K562 (cell line): ENCODE data around the gene TMEM214. TPM values are rescaled to one million over a fixed set of nuclear protein-coding genes. Genes with fewer than 3 reads are reported as not detected.

Source experiments
- BRF1 ChIP-seq: IDR thresholded peaks from 3 replicates; pipeline ENCODE4 v1.6.1; 2011; ENCODE audit warnings: borderline replicate concordance, mild to moderate bottlenecking; ENCODE audit not compliant: insufficient read length; ENCODE audit errors: extremely low read depth
- CBX2 ChIP-seq: fragments of 200-600 bp; sonication (generic); IDR thresholded peaks from one replicate; pipeline ENCODE4 v1.6.1; 2012; ENCODE audit warnings: mild to moderate bottlenecking, low read length, inconsistent platforms; ENCODE audit not compliant: insufficient read depth, poor library complexity, severe bottlenecking
- DEAF1 ChIP-seq: fragments of 450-650 bp; formaldehyde crosslinking; IDR thresholded peaks from 2 replicates; pipeline ENCODE4 v1.4.0; 2020; ENCODE audit warnings: mild to moderate bottlenecking, moderate library complexity
- JUN ChIP-seq, 2 experiments: sonication (generic) in 1 of 2; formaldehyde crosslinking in 1 of 2; IDR thresholded peaks; 2 replicates each; pipeline versions ENCODE4 v1.6.1 to v1.8.0; 2012 to 2022; ENCODE audit warnings: borderline replicate concordance in 2 of 2, mild to moderate bottlenecking in 2 of 2, improper control_type of control experiment in 1 of 2, low read depth in 1 of 2, low read length in 1 of 2, missing genetic modification reagents in 1 of 2
- NR0B1 ChIP-seq: fragments of 450-650 bp; IDR thresholded peaks from one replicate; pipeline ENCODE4 v1.6.1; 2018; ENCODE audit warnings: mild to moderate bottlenecking, moderate library complexity; ENCODE audit not compliant: partially characterized antibody
- XRCC4 ChIP-seq: IDR thresholded peaks from one replicate; pipeline ENCODE4 v1.6.1; 2011; ENCODE audit not compliant: insufficient read depth, insufficient read length; ENCODE audit errors: extremely low read depth
- ZMIZ1 ChIP-seq, 2 experiments: fragments of 150-350 bp in 1 of 2; IDR thresholded peaks; 2 replicates each; pipeline ENCODE4 v1.6.1; 2012 to 2016; ENCODE audit warnings: low read depth in 2 of 2, low read length in 2 of 2, mild to moderate bottlenecking in 1 of 2, moderate library complexity in 1 of 2
- ZNF263 ChIP-seq: sonication (generic); formaldehyde crosslinking; IDR thresholded peaks from 2 replicates; pipeline ENCODE4 v1.8.0; 2022; ENCODE audit warnings: mild to moderate bottlenecking, missing genetic modification reagents, borderline replicate concordance
- ZNF318 ChIP-seq, 2 experiments: fragments of 450-650 bp; IDR thresholded peaks; 2 replicates each; pipeline ENCODE4 v1.6.1; 2016; ENCODE audit warnings: mild to moderate bottlenecking in 2 of 2, borderline replicate concordance in 1 of 2, low read depth in 1 of 2, moderate library complexity in 1 of 2
- polyA plus RNA-seq, 8 experiments: library from polyadenylated mRNA; depleted of rRNA in 4 of 8; stranded (reverse) in 5 of 8; unstranded in 3 of 8; fragments of >200 nt; fragmentation: Nextera tagmentation in 2 of 8; fragmentation: Illumina TruSeq in 1 of 8; extraction: Ambion mirVana in 2 of 8; extraction: Trizol in 1 of 8; gene quantifications; 2 replicates each; pipeline versions ENCODE4 v1.2.1 to v1.2.3, GENCODE V29; 2011 to 2014; ENCODE audit warnings: inconsistent platforms in 1 of 8, missing spikeins in 1 of 8
- total RNA-seq, 7 experiments: library from RNA; depleted of rRNA in 6 of 7; stranded (reverse); fragments of >200 nt in 6 of 7; fragmentation: Illumina TruSeq in 2 of 7; extraction: Trizol in 2 of 7; gene quantifications; 2 replicates each; pipeline versions ENCODE4 v1.2.1 to v1.2.3, GENCODE V29; 2011 to 2021; ENCODE audit warnings: low replicate concordance in 1 of 7

Gene TMEM214
- total and polyA plus RNA-seq, 9 of the 15 experiments (the other 6 are each of a cell fraction or from before 2014, with no cell fraction given), result 11.4 to 81.4 (median 44.1) TPM

- no peak for TF ChIP-seq ZNF318 (IDR thresholded peaks at IDR 0.05; ENCODE audit: borderline replicate concordance in 1 of 2, low read depth in 1 of 2)
- no peak for TF ChIP-seq ZNF263 (CRISPR knock-in tag)
- no peak for TF ChIP-seq NR0B1
- TF ChIP-seq BRF1, result peak; percentile 96
- TF ChIP-seq ZMIZ1 (IDR thresholded peaks at IDR 0.05; ENCODE audit: low read depth in 2 of 2, low read length in 2 of 2), result 0 out of 4 replicates have a peak, but pooled peaks of 1 of the 2 experiments have one; percentile 41
- no peak for TF ChIP-seq DEAF1 (CRISPR knock-in tag)
- TF ChIP-seq CBX2, result no peak
- TF ChIP-seq XRCC4, result no peak
- TF ChIP-seq JUN (IDR thresholded peaks at IDR 0.05; ENCODE audit: borderline replicate concordance, low read depth, low read length), result no peak
- peak; percentile 44; the same call in 1 of the 2 replicates for TF ChIP-seq JUN (CRISPR knock-in tag; IDR thresholded peaks at IDR 0.05; ENCODE audit: borderline replicate concordance)
Measured at GRCh38 chr2:27050281-27050995, 17.7 kb downstream of the TMEM214 start (continued).
